ENCODE data around the gene CERT1.

The CERT1 gene

GRCh38 chr5:75511435-75512382, at the start of gene CERT1, which contains the start of gene POLK:
CERT1 (minus strand) TSS chr5:75511629; CDS start chr5:75511207, 422 bp downstream.
POLK (plus strand) TSS chr5:75511891.
- no peaks in the 10 kb centered on the region for H3K36me3 ChIP-seq (ENCODE audit: control insufficient read depth in 2 of 2, insufficient read depth in 1 of 2, low read length in 2 of 2)
- no peaks in the 10 kb centered on the region for H3K4me1 ChIP-seq (ENCODE audit: control insufficient read depth, insufficient read depth, low read length)
- CTCF ChIA-PET: interaction anchor here (1.9 kb wide), 1 partner anchor 169 kb away, joined by 4 read pairs; no protein-coding TSS in a partner anchor
- no peaks in the 10 kb centered on the region for H3K9me3 ChIP-seq (ENCODE audit: control insufficient read depth, insufficient read depth, low read depth, low read length)
- peak within 1 kb of the TSS; percentile 91 for H3K4me3 ChIP-seq (ENCODE audit: low read depth, low read length)
- POLR2A ChIA-PET: interaction anchor here (0.7 to 1.3 kb wide), 3 partner anchors 70 to 206 kb away, joined by 3 to 6 read pairs (median 3); partner anchors contain the start of genes HMGCR and POC5
- peak within 1 kb of the TSS; percentile 74 for H3K27ac ChIP-seq (ENCODE audit: extremely low read depth, low read depth, low read length)
- no peak for TF ChIP-seq ZNF768 (tag by site-specific recombination; IDR thresholded peaks at IDR 0.05)
- peak; percentile 81 for TF ChIP-seq YY1 (tag by site-specific recombination; IDR thresholded peaks at IDR 0.05)
- TF ChIP-seq ZNF366 (tag by site-specific recombination; conservative IDR thresholded peaks at IDR 0.05): peak; percentile 99
- no peak for TF ChIP-seq ZFP41 (tag by site-specific recombination; IDR thresholded peaks at IDR 0.05; ENCODE audit: borderline replicate concordance)
- no peak for TF ChIP-seq ZNF133 (tag by site-specific recombination; IDR thresholded peaks at IDR 0.05)
- peak; percentile 69 for TF ChIP-seq PRDM10 (tag by site-specific recombination; IDR thresholded peaks at IDR 0.05)
- TF ChIP-seq ZNF837 (tag by site-specific recombination; IDR thresholded peaks at IDR 0.05): no peak
- TF ChIP-seq ZBTB1 (tag by site-specific recombination; IDR thresholded peaks at IDR 0.05): 0 out of 2 replicates have a peak, but pooled peaks have one; percentile 53
- no peak for TF ChIP-seq ZNF426 (tag by site-specific recombination; IDR thresholded peaks at IDR 0.05)
- 0 out of 2 replicates have a peak, but pooled peaks have one; percentile 17 for TF ChIP-seq ZNF23 (tag by site-specific recombination; IDR thresholded peaks at IDR 0.05; ENCODE audit: borderline replicate concordance)
- peak; percentile 33; the same call in 1 of the 2 replicates for TF ChIP-seq ZNF423 (tag by site-specific recombination; IDR thresholded peaks at IDR 0.05)
- no peak; the same call in 1 of the 2 replicates for TF ChIP-seq SP7 (tag by site-specific recombination; IDR thresholded peaks at IDR 0.05)
- TF ChIP-seq KLF8 (tag by site-specific recombination; IDR thresholded peaks at IDR 0.05): peak; percentile 99
- TF ChIP-seq SP3 (tag by site-specific recombination; IDR thresholded peaks at IDR 0.05): peak; percentile 95
- peak; percentile 43; the same call in 1 of the 2 replicates for TF ChIP-seq GLI4 (tag by site-specific recombination; IDR thresholded peaks at IDR 0.05)
- TF ChIP-seq PRDM1 (tag by site-specific recombination; IDR thresholded peaks at IDR 0.05): peak; percentile 57
- peak; percentile 75 for TF ChIP-seq ZEB2 (tag by site-specific recombination; IDR thresholded peaks at IDR 0.05)
- TF ChIP-seq ZNF621 (tag by site-specific recombination; IDR thresholded peaks at IDR 0.05): no peak
- no peak for TF ChIP-seq PRDM2 (tag by site-specific recombination; IDR thresholded peaks at IDR 0.05; ENCODE audit: borderline replicate concordance)
- peak; percentile 88; the same call in 1 of the 2 replicates for TF ChIP-seq OVOL3 (tag by site-specific recombination; IDR thresholded peaks at IDR 0.05)
- no peak for TF ChIP-seq ZSCAN23 (tag by site-specific recombination; IDR thresholded peaks at IDR 0.05)
- TF ChIP-seq KLF17 (tag by site-specific recombination; IDR thresholded peaks at IDR 0.05): no peak
- no peak for TF ChIP-seq KLF16 (tag by site-specific recombination; IDR thresholded peaks at IDR 0.05)
- no peak for TF ChIP-seq BCL6B (tag by site-specific recombination; IDR thresholded peaks at IDR 0.05)

Measured in HEK293 (cell line).